ENCODE measurements around the gene CHMP6.

The CHMP6 gene

DNA sequence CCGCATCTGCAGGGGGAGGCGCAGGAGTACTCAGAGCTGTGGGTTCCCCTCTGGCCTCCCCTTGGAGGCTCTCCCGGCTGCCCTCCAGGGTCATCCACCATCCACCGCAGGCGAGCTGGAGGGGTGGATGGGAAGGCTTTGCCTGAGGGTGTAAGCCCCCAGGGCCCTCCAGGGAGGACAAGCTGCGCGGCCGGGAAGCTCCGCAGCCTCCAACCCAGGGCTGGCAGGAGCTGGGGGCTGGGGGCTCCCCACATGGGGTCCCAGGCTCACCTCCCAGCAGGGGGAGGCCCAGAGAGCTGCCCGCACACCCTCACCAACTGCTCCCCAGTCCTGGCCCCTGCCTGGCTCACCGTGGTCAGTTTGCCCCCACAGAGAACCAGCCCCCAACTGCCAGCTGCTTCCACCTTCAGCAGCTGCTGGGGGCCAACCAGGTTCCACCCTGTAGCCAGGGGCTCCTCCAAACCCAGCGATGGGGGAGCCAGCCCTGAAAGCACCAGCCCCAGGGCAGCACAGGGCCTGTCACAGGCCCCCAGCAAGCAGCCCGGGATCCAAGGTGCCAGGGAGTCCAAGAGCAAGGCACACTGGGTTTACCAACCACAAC lies 19.8 kb upstream of the CHMP6 start:
- no peak for DNase-seq

- DNase-seq: no peak
Measured at GRCh38 chr17:80976701-80977100, 14.9 kb upstream of the CHMP6 start.

DNA sequence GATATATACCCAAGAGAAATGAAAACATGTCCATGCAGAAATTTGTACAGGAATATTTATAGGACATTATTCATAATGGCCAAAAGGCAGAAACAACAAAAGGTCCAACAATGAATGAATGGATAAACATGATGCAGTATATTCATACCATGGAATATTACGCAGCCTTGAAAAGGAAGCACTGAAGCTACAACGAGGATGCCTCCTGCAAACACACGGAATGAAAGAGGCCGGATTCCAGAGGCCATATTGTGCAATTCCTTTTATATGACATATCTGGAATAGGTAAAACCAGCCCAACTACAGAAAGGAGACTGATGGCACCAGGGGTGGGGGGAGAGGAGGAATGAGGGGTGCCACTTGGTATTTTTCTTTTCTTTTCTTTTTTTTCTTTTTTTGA lies 14.5 kb upstream of the CHMP6 start:
- no peak for DNase-seq

DNA sequence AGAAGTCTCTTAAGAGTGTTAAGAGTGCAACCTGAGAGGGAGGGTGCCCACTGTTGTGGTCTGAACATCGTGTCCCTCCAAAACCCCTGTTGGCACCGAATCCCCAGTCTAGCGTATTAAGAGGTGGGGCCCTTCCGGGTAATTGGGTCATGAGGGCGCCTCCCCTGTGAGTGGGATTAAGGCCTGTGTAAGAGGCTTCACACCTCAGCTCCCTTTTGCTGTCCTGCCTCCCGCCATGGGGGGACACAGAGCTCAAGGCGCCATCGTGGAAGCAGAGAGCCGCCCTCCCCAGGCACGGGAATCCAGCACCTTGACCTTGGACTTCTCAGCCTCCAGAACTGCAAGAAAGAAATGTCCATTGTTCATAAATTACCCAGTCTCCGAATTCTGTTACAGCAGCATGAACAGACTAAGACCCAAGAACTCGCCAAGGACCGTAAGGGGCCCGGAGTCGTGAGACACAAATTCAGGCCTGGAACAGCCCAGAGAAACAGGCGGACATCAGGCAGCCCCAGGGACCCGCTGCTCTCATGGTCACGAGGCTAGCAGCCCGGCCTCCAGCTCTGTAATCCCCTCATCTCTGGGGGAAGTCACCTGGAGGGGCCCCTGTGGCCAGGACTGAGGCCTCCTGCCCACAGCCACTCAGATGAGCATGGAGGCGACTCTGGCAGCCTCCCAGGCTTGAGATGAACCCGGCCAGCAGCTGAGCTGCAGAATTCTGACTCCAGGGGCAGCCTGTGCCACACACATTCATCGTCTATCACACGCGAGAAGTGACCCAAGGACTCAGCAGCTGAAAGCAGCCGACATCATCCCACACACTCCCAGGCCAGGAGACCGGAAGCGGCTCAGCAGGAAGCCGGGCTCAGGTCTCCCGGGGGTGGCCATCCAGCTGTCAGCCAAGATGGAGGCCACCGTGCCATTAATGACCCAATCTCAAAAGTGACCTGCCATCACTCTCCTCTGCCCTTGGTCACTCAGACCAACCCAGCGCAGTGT lies 12.8 kb upstream of the CHMP6 start:
- DNase-seq: no peak

DNA sequence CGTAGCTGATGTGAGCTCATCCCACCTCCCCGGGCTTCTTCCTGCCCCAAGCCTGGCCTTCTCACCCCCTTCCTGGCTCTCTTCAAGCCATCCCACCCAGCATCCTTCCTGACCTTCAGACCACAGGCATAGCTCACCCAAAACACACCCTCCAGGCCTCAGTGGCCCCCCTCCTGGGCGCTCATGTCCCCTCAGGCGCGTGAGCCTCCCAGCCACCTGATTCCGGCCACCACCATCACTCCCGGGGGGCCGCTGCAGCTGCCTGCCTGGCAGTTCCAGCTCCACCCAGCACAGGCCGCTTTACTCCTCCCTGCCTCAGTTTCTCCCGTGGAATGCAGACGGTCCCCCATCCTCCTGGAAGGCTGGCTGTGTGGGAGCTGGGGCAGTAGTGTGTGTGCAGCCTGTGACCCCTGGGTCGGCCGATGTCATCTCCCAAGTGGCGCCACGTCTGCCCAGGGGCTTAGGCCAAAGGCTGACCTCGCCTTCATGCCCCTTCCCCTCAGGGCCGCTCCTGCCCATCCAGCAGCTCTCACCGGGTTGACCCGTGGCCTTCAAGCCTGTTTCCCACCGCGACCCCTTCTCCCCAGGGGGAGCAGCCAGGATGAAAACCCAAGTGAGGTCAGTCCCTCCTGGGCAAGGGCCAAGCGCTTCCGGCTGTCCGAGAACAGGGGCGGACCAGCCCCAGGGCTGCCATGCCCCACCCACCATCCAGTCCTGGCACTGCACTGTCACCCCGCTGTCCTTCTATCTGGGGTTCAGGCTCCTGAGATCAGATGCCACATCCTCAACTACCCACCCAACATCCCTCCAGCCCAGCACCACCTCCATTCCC lies 11.9 kb upstream of the CHMP6 start:
- no peak for DNase-seq

DNA sequence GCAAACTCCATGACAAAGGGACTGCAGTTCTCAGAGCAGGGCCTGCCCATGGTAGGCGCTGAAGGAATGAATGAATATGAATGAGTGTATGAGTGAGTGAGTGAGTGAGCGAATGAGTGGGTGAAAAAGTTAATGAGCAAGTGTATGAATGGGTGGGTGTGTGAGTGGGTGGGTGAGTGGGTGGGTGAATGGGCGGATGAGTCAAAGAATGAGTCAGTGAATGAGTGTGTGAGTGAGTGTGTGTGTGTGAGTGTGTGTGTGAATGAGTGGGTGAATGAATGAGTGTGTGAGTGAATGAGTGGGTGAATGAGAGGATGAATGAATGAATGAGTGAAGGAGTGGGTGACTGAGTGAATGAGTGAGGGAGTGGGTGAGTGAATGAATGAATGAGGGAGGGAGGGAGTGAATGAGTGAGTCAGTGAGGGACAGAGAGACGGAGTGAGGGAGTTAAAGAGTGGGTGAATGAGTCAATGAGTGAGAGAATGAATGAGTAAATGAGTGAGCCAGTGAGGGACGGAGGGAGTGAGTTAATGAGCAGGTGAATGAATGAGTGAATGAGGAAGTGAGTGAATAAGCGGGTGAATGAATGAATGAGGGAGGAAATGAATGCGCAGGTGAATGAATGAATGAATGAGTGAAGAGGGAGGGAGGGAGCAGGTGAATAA lies 11.1 kb upstream of the CHMP6 start:
- no peak for DNase-seq

DNA sequence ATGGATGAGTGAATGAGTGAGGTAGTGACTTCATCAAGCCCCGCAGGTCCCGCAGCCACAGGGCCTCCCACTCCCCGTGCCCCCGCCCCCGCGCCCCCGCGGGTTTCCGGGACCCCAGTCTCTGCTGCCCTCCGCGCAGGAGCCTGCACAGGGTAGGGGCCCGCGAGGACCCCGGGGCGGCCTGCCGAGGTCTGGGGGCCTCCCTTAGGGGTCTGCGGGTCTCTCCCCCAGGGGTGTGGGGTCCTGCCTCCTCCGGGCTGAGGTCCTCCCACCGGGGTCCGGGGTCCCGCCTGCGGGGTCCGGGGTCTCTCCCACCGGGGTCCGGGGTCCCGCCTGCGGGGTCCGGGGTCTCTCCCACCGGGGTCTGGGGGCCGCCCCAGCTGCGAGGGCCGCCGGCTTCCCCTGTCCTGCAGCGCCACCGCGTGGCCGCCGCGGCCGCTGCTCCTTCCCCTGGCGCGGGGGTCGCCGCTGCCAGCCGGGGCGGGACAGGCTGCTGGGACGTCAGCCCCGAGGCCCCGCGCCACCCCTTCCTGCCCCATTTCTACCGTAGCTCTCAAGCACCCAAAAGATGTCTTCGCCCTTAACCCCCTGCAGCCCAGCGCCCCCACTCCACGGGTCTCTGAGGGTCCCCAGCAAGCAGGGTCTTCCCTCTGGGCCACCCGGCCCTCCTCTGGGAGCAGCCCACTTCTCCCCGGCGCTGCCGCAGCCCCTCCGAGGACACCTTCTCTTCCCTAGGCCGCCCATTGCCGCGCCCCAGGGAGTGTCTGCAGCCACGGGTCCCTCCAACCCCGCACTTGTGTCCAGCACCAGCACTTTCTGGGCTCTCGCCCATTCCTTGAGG lies 10.4 kb upstream of the CHMP6 start:
- DNase-seq: no peak

- DNase-seq: no peak
Measured at GRCh38 chr17:80981929-80982425, 9.7 kb upstream of the CHMP6 start.

DNA sequence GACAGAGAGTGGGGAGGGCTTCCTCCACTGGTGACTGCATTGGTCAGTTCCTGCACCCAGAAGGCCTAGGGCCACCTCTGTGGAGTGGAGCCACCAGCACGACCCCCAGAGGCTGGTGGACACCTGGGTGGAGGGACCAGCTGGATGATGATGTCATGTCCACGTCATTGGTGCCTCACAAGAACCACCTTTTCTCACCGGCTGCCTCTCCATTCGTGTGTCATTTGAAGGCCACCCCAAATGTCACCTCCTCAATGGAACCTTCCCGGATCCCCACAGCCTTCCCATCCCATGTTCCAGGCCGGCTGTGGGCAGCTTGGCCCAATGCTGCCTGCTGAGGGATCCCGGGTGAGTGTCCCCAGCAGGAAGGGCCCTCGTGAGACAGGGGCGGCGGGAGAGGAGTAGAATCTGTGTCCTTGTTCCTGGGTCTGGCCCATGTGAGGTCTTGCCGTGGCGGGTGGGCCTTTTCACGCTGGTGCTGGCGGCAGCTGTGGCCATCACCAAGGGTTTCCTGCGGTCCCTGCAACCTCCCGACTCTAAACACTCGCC lies 9.1 kb upstream of the CHMP6 start:
- DNase-seq: no peak

GRCh38 chr17:80983545-80983944 lies 8.1 kb upstream of the CHMP6 start:
- no peak for DNase-seq

- no peak for DNase-seq
Measured at GRCh38 chr17:80984749-80985148, 6.9 kb upstream of the CHMP6 start.

DNA sequence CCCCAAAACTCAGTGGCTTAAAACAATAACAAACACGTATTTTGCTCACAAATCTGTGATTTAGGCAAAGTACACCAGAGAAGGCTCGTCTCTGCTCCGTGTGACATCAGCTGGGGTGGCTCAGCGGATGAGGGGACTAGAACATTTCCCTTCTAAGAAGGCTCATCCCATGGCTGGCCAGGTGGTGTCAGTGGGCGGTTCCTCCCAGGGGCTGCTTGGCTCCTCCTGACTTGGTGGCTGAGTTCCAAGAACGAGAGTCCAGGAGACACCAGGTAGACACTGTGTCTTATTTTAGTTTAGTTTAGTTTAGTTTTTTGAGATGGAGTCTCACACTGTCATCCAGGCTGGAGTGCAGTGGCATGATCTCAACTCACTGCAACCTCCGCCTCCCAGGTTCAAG lies 5.6 kb upstream of the CHMP6 start:
- DNase-seq: no peak

GRCh38 chr17:80986816-80987475 lies 4.7 kb upstream of the CHMP6 start:
- DNase-seq: no peak

GRCh38 chr17:80987941-80988461 lies 3.6 kb upstream of the CHMP6 start:
- DNase-seq: no peak

DNA sequence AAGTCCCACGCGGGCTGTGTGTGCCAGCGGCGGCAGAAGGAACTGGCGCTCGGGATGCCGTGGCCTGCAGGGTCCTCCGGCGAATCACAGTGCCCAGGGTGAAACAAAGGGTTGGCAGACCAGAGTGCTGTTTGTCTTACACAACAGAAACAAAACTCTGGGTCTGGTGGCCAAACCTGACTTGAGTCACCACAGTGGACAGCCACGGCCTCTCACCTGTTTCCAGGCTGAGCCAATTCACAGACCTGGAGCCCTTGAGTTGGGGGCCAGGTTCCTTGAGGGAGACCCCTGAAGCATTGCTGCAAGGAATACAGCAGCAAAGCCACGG lies 2.1 kb upstream of the CHMP6 start:
- no peak for DNase-seq

- no peak for DNase-seq
Measured at GRCh38 chr17:80990921-80991644, 558 bp upstream of the CHMP6 start.

GRCh38 chr17:80992077-80992947 lies 671 bp downstream of the CHMP6 start:
- no peak for DNase-seq

GRCh38 chr17:80992948-80993624 lies 1.4 kb downstream of the CHMP6 start:
- DNase-seq: no peak

All from activated CD4-positive, alpha-beta T cell treated with anti-CD3 and anti-CD28 coated beads, Interleukin-2, amount 50 U/mL, for 48 hours (primary cell).